ENCODE measurements around the gene TMED6.

GRCh38 chr16:69325784-69326171 is 25.8 kb downstream of the TMED6 start:
- TF ChIP-seq IRF2 (CRISPR knock-in tag; IDR thresholded peaks at IDR 0.05; ENCODE audit: borderline replicate concordance, low read depth) (no peak), CTCF (IDR thresholded peaks at IDR 0.05) (no peak), TP53 (CRISPR knock-in tag; IDR thresholded peaks at IDR 0.05) (no peak)

Measured in WTC11 (cell line).